Measurements from ENCODE around the gene OR2V2. TPM values are rescaled to one million over a fixed set of nuclear protein-coding genes. Genes with fewer than 3 reads are reported as not detected.
A peak's percentile ranks its signal among the peaks of the same experiment; 100 is the strongest.

OR2V2 gene
- total and polyA plus RNA-seq, 8 donors, result not detected

GRCh38 chr5:181189363-181189961 is 42.1 kb downstream of the OR2V2 start:
- DNase-seq, result peak in 1 of 2 donors; percentile 67
- TF ChIP-seq EP300 (IDR thresholded peaks at IDR 0.05) (no peak), POLR2A (IDR thresholded peaks at IDR 0.05) (no peak), CTCF (IDR thresholded peaks at IDR 0.05) (no peak), POLR2AphosphoS5 (IDR thresholded peaks at IDR 0.05) (no peak)
- no peaks in the 10 kb centered on the region for H3K36me3 ChIP-seq
- 0 to 1% (median 0%) methylated on average over 41 of the region's 41 CpGs for WGBS, 5 donors
- H3K4me3 ChIP-seq, result peak overlapping the region; percentile 78 to 91 (median 82)
- H3K9me3 ChIP-seq, result no peaks in the 10 kb centered on the region
- intact Hi-C loops (cut with DNase I; ENCODE audit: low total_unique reads), result no loop called here
- no peaks in the 10 kb centered on the region for H3K27me3 ChIP-seq
- H3K27ac ChIP-seq, result peak overlapping the region; percentile 60 to 93 (median 92)
- H3K4me1 ChIP-seq, result peaks cover 5 to 62% (median 47%) of the 10 kb centered on the region in 4 donors

- intact Hi-C loops (cut with DNase I; ENCODE audit: low total_unique reads), result no loop called here
- 0 to 1% (median 1%) methylated on average over 9 to 52 of the region's 52 CpGs for WGBS, 5 donors
- H3K9me3 ChIP-seq, result no peaks in the 10 kb centered on the region
- peaks cover 5 to 57% (median 45%) of the 10 kb centered on the region in 4 donors for H3K4me1 ChIP-seq
- peak overlapping the region; percentile 50 to 93 (median 92) for H3K27ac ChIP-seq
- no peaks in the 10 kb centered on the region for H3K27me3 ChIP-seq
- peak; percentile 33 to 58 for DNase-seq
- peak overlapping the region; percentile 78 to 91 (median 82) for H3K4me3 ChIP-seq
- TF ChIP-seq EP300 (IDR thresholded peaks at IDR 0.05) (no peak), CTCF (IDR thresholded peaks at IDR 0.05) (no peak), POLR2A (IDR thresholded peaks at IDR 0.05) (no peak), POLR2AphosphoS5 (IDR thresholded peaks at IDR 0.05) (no peak)
- H3K36me3 ChIP-seq, result no peaks in the 10 kb centered on the region
These were observed 42.8 kb downstream of the OR2V2 start for GRCh38 chr5:181189962-181190710.

- Histone ChIP-seq H3K27ac (peak overlapping the region; percentile 89 to 93 (median 92)), H3K4me1 (peaks cover 5 to 53% (median 43%) of the 10 kb centered on the region in 4 donors), H3K4me3 (peak overlapping the region; percentile 78 to 91 (median 82)), H3K36me3 (no peaks in the 10 kb centered on the region), H3K27me3 (no peaks in the 10 kb centered on the region), H3K9me3 (no peaks in the 10 kb centered on the region)
- no peak for TF ChIP-seq POLR2AphosphoS5 (IDR thresholded peaks at IDR 0.05)
- no peak for TF ChIP-seq POLR2A (IDR thresholded peaks at IDR 0.05)
- TF ChIP-seq EP300 (IDR thresholded peaks at IDR 0.05), result no peak
- no peak for TF ChIP-seq CTCF (IDR thresholded peaks at IDR 0.05)
- 0 to 1% (median 0%) methylated on average over 54 to 66 of the region's 66 CpGs for WGBS, 5 donors
- intact Hi-C loops (cut with DNase I; ENCODE audit: low total_unique reads), result no loop called here
- peak; percentile 48 to 82 for DNase-seq
These were observed 43.5 kb downstream of the OR2V2 start for GRCh38 chr5:181190711-181191525.
